GM23338 (cell line): ENCODE results near the gene MMP17. TPM values are rescaled to one million over a fixed set of nuclear protein-coding genes. Genes with fewer than 3 reads are reported as not detected.

Experiments
- ATAC-seq: fragments of 200-7000 bp; cut with Tn5 transposase; 3 replicates; pipeline ENCODE4 v1.9.1; 2020
- DNase-seq: peaks from one replicate; pipeline ENCODE4 v3.0.0-alpha.2; 2015; ENCODE audit warnings: low spot score
- H2AFZ ChIP-seq: fragments of 200-600 bp; sonication (generic); 2 replicates; pipeline ENCODE4 v1.8.0; 2016; ENCODE audit warnings: antibody characterized with exemption, mild to moderate bottlenecking, moderate library complexity
- H3F3A ChIP-seq: fragments of 200-600 bp; sonication (generic); replicated peaks from 2 replicates; pipeline ENCODE4 v1.8.0; 2017; ENCODE audit warnings: antibody characterized with exemption, mixed run types, low read depth
- H3K27ac ChIP-seq: fragments of 200-600 bp; sonication (generic); 2 replicates; pipeline ENCODE4 v1.6.1; 2016; ENCODE audit warnings: low read depth
- H3K27me3 ChIP-seq: fragments of 200-600 bp; sonication (generic); 2 replicates; pipeline ENCODE4 v1.8.0; 2016; ENCODE audit warnings: mild to moderate bottlenecking, mixed run types, moderate library complexity; ENCODE audit not compliant: insufficient read depth
- H3K36me3 ChIP-seq: fragments of 200-600 bp; sonication (generic); 2 replicates; pipeline ENCODE4 v1.8.0; 2016; ENCODE audit warnings: mild to moderate bottlenecking; ENCODE audit not compliant: insufficient read depth
- H3K4me1 ChIP-seq: fragments of 200-600 bp; sonication (generic); 2 replicates; pipeline ENCODE4 v1.8.0; 2016; ENCODE audit warnings: mild to moderate bottlenecking, moderate library complexity; ENCODE audit not compliant: insufficient read depth
- H3K4me2 ChIP-seq: fragments of 200-600 bp; sonication (generic); 2 replicates; pipeline ENCODE4 v1.7.1; 2017; ENCODE audit warnings: mixed run types
- H3K4me3 ChIP-seq: fragments of 200-600 bp; sonication (generic); 2 replicates; pipeline ENCODE4 v1.6.1; 2016; ENCODE audit warnings: mixed run types
- H3K79me2 ChIP-seq: fragments of 200-600 bp; sonication (generic); replicated peaks from 2 replicates; pipeline ENCODE4 v1.8.0; 2017; ENCODE audit warnings: mild to moderate bottlenecking; ENCODE audit not compliant: insufficient read depth
- H3K9me2 ChIP-seq: fragments of 200-600 bp; sonication (generic); 2 replicates; pipeline ENCODE4 v1.8.0; 2017; ENCODE audit not compliant: insufficient read depth
- H4K20me1 ChIP-seq: fragments of 200-600 bp; sonication (generic); replicated peaks from 2 replicates; pipeline ENCODE4 v1.8.0; 2017; ENCODE audit warnings: mild to moderate bottlenecking; ENCODE audit not compliant: insufficient read depth
- H3K27ac Mint-ChIP-seq: 2 replicates; pipeline ENCODE4 v1.8.0; 2020; ENCODE audit warnings: inconsistent platforms, mild to moderate bottlenecking, moderate library complexity, mixed read lengths
- H3K27me3 Mint-ChIP-seq: 3 replicates; pipeline ENCODE4 v1.8.0; 2022; ENCODE audit warnings: low read depth, mild to moderate bottlenecking, moderate library complexity, mixed read lengths, inconsistent platforms; ENCODE audit not compliant: insufficient read depth, poor library complexity
- H3K36me3 Mint-ChIP-seq: 3 replicates; pipeline ENCODE4 v1.8.0; 2021; ENCODE audit warnings: low read depth, mild to moderate bottlenecking, inconsistent platforms, moderate library complexity, mixed read lengths
- H3K4me1 Mint-ChIP-seq: 3 replicates; pipeline ENCODE4 v1.8.0; 2020; ENCODE audit warnings: mild to moderate bottlenecking, inconsistent platforms, mixed read lengths
- H3K4me3 Mint-ChIP-seq: 3 replicates; pipeline ENCODE4 v1.8.0; 2021; ENCODE audit warnings: moderate library complexity, mild to moderate bottlenecking, inconsistent platforms, mixed read lengths
- H3K9me3 Mint-ChIP-seq: 3 replicates; pipeline ENCODE4 v1.8.0; 2020; ENCODE audit warnings: moderate library complexity, mild to moderate bottlenecking, inconsistent platforms, mixed read lengths
- EZH2 ChIP-seq: fragments of 200-600 bp; sonication (generic); IDR thresholded peaks from one replicate; pipeline ENCODE4 v1.8.0; 2017; ENCODE audit warnings: antibody characterized with exemption, mild to moderate bottlenecking, low read depth; ENCODE audit not compliant: unreplicated experiment
- EZH2phosphoT487 ChIP-seq: fragments of 200-600 bp; sonication (generic); IDR thresholded peaks from one replicate; pipeline ENCODE4 v1.8.1; 2018; ENCODE audit warnings: antibody characterized with exemption; ENCODE audit not compliant: unreplicated experiment
- JUNB ChIP-seq: IDR thresholded peaks from one replicate; pipeline ENCODE4 v1.6.1; 2016; ENCODE audit warnings: antibody characterized with exemption; ENCODE audit not compliant: unreplicated experiment
- NANOG ChIP-seq: IDR thresholded peaks from 2 replicates; pipeline ENCODE4 v1.6.1; 2016; ENCODE audit warnings: antibody characterized with exemption, borderline replicate concordance
- POLR2AphosphoS5 ChIP-seq: IDR thresholded peaks from 2 replicates; pipeline ENCODE4 v1.6.1; 2016; ENCODE audit warnings: antibody characterized with exemption, low read depth
- ZNF114 ChIP-seq: fragments of 250-450 bp; sonication (Bioruptor Pico); IDR thresholded peaks from 2 replicates; pipeline ENCODE4 v1.5.0; 2020; ENCODE audit warnings: mild to moderate bottlenecking, moderate library complexity
- polyA plus RNA-seq: library from polyadenylated mRNA; unstranded; fragments of >200 nt; fragmentation: Nextera tagmentation; extraction: Ambion mirVana; gene quantifications from 2 replicates; pipeline ENCODE4 v1.2.1, GENCODE V29; 2016
- total RNA-seq: library from RNA; depleted of rRNA; stranded (reverse); fragments of >200 nt; shearing (Covaris generic); gene quantifications from 2 replicates; pipeline ENCODE4 v1.2.3, GENCODE V29; 2014
- TF ChIP-seq, protein P1 (sequence below): fragments of 250-450 bp; sonication (Bioruptor Pico); IDR thresholded peaks from 2 replicates; pipeline ENCODE4 v1.5.0; 2020; ENCODE audit warnings: mild to moderate bottlenecking, moderate library complexity
- TF ChIP-seq, protein P2 (sequence below): IDR thresholded peaks from 2 replicates; pipeline ENCODE4 v1.6.1; 2016; ENCODE audit warnings: antibody characterized with exemption
- TF ChIP-seq, protein P3 (sequence below), 2 experiments: fragments of 200-600 bp in 1 of 2; sonication (generic) in 1 of 2; conservative IDR thresholded peaks; 2 replicates each; pipeline versions ENCODE4 v1.5.1 to v1.6.1; 2016 to 2017; ENCODE audit warnings: antibody characterized with exemption in 2 of 2, low read depth in 2 of 2, mild to moderate bottlenecking in 2 of 2, moderate library complexity in 1 of 2

MMP17 gene
- total and polyA plus RNA-seq, 2 experiments from 2014 or later, result 10.4 to 48.5 TPM

DNA sequence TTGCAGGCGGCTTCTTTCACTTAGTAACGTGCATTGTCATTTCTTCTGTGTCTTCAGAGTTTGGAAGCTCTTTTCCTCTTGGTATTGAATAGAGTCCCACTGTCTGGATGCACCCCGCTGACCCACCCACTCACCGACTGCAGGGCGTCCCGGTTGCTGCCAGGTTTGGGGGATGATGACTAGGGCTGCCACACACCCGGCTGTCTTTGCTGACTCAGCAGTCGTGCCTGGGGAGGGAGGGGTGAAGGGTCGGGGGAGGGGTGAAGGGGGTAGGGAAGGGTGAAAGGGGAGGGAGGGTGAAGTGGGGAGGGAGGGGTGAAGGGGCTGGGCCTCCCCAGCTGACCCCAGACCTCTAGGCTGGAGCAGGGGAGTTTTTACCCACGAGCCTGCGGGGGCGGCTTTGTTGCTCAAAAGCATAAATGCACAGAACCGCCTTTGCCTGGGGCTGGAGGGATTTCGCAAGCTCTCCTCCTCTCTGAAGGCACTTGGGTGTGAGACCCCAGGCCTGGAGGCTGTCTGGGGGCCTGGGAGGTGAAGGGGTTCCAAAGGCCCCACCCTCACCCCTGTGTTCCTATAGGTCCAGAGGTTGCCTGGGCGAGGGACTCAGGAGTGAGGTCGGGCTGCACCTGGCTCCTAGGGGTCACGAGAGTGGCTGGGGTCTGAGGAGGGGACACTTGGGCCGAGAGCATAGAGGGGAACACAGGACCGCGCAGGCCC, 35.0 kb downstream of the MMP17 start:
- ATAC-seq, result peak; percentile 18
- H3K4me3 Mint-ChIP-seq, result no peak overlapping the region

DNA sequence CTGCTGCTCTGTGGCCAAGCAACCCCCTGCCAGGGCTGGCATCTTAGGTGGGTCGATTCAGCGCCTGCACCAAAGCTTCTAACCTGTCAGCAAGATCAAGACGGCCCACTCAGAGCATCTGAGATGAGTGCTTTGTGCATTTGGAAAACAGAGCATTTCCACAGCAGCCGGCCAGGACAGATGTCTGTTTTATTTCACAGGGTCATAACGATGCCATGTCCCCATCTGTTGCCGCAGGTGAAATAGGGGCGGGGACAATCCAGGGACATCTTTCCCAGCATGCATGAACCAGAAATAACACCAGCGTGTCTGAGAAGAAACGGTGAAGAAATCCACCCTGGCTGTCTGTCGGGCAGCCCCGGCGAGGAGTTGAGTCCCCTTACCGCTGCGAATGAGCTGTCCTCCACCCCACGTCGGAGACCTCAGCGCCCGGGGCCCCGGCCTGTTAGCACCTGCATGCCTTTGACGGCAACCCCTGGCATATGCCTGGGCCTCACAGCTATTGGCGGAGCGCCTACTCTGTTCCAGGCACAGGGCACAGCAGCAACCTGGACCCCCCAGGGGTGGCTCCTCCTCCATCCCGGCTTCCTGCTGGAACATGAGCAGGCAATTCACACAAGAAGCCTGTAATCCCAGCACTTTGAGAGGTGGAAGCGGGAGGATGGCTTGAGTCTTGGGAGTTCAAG, 35.7 kb downstream of the MMP17 start:
- Mint-ChIP-seq H3K36me3 (peaks cover 4% of the 10 kb centered on the region; the same call in 1 of the 3 replicates), H3K4me3 (no peak overlapping the region), H3K4me1 (peaks cover 34% of the 10 kb centered on the region), H3K27ac (no peak overlapping the region; the same call in 1 of the 2 replicates), H3K9me3 (no peaks in the 10 kb centered on the region), H3K27me3 (peaks cover 23% of the 10 kb centered on the region)
- H3K27ac ChIP-seq, result no peak overlapping the region
- peak; percentile 5; the same call in 2 of the 3 replicates for ATAC-seq
- H3F3A ChIP-seq, result 0 out of 2 replicates have a peak, but pooled peaks cover 11% of the 10 kb centered on the region
- H4K20me1 ChIP-seq, result no peaks in the 10 kb centered on the region
- H3K27me3 ChIP-seq, result no peaks in the 10 kb centered on the region
- H3K4me1 ChIP-seq, result peaks cover 24% of the 10 kb centered on the region
- H2AFZ ChIP-seq, result peak overlapping the region; percentile 86; the same call in 1 of the 2 replicates
- no peaks in the 10 kb centered on the region for H3K79me2 ChIP-seq
- no peaks in the 10 kb centered on the region for H3K9me2 ChIP-seq
- no peak for DNase-seq
- no peak overlapping the region; the same call in 1 of the 2 replicates for H3K4me2 ChIP-seq
- H3K4me3 ChIP-seq, result no peak overlapping the region
- H3K36me3 ChIP-seq, result no peaks in the 10 kb centered on the region
- TF ChIP-seq ZNF114 (CRISPR knock-in tag) (no peak), POLR2AphosphoS5 (no peak), EZH2 (no peak), EZH2phosphoT487 (no peak), JUNB (no peak), NANOG (no peak)
- TF ChIP-seq, protein P1, sequence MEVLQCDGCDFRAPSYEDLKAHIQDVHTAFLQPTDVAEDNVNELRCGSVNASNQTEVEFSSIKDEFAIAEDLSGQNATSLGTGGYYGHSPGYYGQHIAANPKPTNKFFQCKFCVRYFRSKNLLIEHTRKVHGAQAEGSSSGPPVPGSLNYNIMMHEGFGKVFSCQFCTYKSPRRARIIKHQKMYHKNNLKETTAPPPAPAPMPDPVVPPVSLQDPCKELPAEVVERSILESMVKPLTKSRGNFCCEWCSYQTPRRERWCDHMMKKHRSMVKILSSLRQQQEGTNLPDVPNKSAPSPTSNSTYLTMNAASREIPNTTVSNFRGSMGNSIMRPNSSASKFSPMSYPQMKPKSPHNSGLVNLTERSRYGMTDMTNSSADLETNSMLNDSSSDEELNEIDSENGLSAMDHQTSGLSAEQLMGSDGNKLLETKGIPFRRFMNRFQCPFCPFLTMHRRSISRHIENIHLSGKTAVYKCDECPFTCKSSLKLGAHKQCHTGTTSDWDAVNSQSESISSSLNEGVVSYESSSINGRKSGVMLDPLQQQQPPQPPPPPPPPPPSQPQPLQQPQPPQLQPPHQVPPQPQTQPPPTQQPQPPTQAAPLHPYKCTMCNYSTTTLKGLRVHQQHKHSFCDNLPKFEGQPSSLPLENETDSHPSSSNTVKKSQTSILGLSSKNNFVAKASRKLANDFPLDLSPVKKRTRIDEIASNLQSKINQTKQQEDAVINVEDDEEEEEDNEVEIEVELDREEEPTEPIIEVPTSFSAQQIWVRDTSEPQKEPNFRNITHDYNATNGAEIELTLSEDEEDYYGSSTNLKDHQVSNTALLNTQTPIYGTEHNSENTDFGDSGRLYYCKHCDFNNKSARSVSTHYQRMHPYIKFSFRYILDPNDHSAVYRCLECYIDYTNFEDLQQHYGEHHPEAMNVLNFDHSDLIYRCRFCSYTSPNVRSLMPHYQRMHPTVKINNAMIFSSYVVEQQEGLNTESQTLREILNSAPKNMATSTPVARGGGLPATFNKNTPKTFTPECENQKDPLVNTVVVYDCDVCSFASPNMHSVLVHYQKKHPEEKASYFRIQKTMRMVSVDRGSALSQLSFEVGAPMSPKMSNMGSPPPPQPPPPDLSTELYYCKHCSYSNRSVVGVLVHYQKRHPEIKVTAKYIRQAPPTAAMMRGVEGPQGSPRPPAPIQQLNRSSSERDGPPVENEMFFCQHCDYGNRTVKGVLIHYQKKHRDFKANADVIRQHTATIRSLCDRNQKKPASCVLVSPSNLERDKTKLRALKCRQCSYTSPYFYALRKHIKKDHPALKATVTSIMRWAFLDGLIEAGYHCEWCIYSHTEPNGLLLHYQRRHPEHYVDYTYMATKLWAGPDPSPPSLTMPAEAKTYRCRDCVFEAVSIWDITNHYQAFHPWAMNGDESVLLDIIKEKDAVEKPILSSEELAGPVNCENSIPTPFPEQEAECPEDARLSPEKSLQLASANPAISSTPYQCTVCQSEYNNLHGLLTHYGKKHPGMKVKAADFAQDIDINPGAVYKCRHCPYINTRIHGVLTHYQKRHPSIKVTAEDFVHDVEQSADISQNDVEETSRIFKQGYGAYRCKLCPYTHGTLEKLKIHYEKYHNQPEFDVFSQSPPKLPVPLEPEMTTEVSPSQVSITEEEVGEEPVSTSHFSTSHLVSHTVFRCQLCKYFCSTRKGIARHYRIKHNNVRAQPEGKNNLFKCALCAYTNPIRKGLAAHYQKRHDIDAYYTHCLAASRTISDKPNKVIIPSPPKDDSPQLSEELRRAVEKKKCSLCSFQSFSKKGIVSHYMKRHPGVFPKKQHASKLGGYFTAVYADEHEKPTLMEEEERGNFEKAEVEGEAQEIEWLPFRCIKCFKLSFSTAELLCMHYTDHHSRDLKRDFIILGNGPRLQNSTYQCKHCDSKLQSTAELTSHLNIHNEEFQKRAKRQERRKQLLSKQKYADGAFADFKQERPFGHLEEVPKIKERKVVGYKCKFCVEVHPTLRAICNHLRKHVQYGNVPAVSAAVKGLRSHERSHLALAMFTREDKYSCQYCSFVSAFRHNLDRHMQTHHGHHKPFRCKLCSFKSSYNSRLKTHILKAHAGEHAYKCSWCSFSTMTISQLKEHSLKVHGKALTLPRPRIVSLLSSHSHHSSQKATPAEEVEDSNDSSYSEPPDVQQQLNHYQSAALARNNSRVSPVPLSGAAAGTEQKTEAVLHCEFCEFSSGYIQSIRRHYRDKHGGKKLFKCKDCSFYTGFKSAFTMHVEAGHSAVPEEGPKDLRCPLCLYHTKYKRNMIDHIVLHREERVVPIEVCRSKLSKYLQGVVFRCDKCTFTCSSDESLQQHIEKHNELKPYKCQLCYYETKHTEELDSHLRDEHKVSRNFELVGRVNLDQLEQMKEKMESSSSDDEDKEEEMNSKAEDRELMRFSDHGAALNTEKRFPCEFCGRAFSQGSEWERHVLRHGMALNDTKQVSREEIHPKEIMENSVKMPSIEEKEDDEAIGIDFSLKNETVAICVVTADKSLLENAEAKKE, result no peak
- TF ChIP-seq, protein P2, sequence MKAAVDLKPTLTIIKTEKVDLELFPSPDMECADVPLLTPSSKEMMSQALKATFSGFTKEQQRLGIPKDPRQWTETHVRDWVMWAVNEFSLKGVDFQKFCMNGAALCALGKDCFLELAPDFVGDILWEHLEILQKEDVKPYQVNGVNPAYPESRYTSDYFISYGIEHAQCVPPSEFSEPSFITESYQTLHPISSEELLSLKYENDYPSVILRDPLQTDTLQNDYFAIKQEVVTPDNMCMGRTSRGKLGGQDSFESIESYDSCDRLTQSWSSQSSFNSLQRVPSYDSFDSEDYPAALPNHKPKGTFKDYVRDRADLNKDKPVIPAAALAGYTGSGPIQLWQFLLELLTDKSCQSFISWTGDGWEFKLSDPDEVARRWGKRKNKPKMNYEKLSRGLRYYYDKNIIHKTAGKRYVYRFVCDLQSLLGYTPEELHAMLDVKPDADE, result no peak

More for the DNA sequence above, 35.0 kb downstream of the MMP17 start:
- no peaks in the 10 kb centered on the region for H3K9me2 ChIP-seq
- peak overlapping the region; percentile 86; the same call in 1 of the 2 replicates for H2AFZ ChIP-seq
- no peaks in the 10 kb centered on the region for H3K27me3 ChIP-seq
- peak overlapping the region; percentile 38; the same call in 1 of the 2 replicates for H3K4me2 ChIP-seq
- no peaks in the 10 kb centered on the region for H3K36me3 ChIP-seq
- H3K4me1 ChIP-seq, result peaks cover 24% of the 10 kb centered on the region
- TF ChIP-seq, protein P3, sequence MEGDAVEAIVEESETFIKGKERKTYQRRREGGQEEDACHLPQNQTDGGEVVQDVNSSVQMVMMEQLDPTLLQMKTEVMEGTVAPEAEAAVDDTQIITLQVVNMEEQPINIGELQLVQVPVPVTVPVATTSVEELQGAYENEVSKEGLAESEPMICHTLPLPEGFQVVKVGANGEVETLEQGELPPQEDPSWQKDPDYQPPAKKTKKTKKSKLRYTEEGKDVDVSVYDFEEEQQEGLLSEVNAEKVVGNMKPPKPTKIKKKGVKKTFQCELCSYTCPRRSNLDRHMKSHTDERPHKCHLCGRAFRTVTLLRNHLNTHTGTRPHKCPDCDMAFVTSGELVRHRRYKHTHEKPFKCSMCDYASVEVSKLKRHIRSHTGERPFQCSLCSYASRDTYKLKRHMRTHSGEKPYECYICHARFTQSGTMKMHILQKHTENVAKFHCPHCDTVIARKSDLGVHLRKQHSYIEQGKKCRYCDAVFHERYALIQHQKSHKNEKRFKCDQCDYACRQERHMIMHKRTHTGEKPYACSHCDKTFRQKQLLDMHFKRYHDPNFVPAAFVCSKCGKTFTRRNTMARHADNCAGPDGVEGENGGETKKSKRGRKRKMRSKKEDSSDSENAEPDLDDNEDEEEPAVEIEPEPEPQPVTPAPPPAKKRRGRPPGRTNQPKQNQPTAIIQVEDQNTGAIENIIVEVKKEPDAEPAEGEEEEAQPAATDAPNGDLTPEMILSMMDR (conservative IDR thresholded peaks at IDR 0.05; ENCODE audit: low read depth in 2 of 2), result no peak
- TF ChIP-seq JUNB, result no peak
- DNase-seq, result no peak
- H3K27ac ChIP-seq, result no peak overlapping the region; the same call in 1 of the 2 replicates
- 0 out of 2 replicates have a peak, but pooled peaks cover 11% of the 10 kb centered on the region for H3F3A ChIP-seq
- no peaks in the 10 kb centered on the region; the same call in 2 of the 3 replicates for H3K9me3 Mint-ChIP-seq
- no peaks in the 10 kb centered on the region for H3K79me2 ChIP-seq
- H3K4me1 Mint-ChIP-seq, result peaks cover 40% of the 10 kb centered on the region
- no peaks in the 10 kb centered on the region for H4K20me1 ChIP-seq
- peaks cover 28% of the 10 kb centered on the region for H3K27me3 Mint-ChIP-seq
- peaks cover 4% of the 10 kb centered on the region; the same call in 1 of the 3 replicates for H3K36me3 Mint-ChIP-seq
- H3K27ac Mint-ChIP-seq, result peak overlapping the region; percentile 85; the same call in 1 of the 2 replicates
- no peak overlapping the region for H3K4me3 ChIP-seq
